ENCODE data around the gene SNX7. TPM values are rescaled to one million over a fixed set of nuclear protein-coding genes. Genes with fewer than 3 reads are reported as not detected.

Gene SNX7
- total RNA-seq, 1 donor from 2014 or later: 6.2 TPM

GRCh38 chr1:98681812-98682211 is 20.3 kb downstream of the SNX7 start:
- intact Hi-C loops (cut with DNase I): no loop called here
- Histone ChIP-seq H3K4me3 (no peak overlapping the region), H3K36me3 (peaks cover 4 to 15% of the 10 kb centered on the region in 2 donors), H3K27ac (no peak overlapping the region), H3K9me3 (no peaks in the 10 kb centered on the region), H3K27me3 (no peaks in the 10 kb centered on the region), H3K4me1 (no peaks in the 10 kb centered on the region)
- DNase-seq (ENCODE audit: low spot score in 2 of 2): no peak
- TF ChIP-seq CTCF (IDR thresholded peaks at IDR 0.05): no peak

GRCh38 chr1:98688110-98688739 is 26.7 kb downstream of the SNX7 start:
- Histone ChIP-seq H3K27ac (no peak overlapping the region), H3K4me1 (no peaks in the 10 kb centered on the region), H3K4me3 (no peak overlapping the region), H3K9me3 (no peaks in the 10 kb centered on the region), H3K27me3 (no peaks in the 10 kb centered on the region), H3K36me3 (peaks cover 4 to 19% of the 10 kb centered on the region in 2 donors)
- DNase-seq (ENCODE audit: low spot score in 2 of 2): no peak
- no peak for TF ChIP-seq CTCF (IDR thresholded peaks at IDR 0.05)
- intact Hi-C loops (cut with DNase I): no loop called here

GRCh38 chr1:98690576-98690975 is 29.1 kb downstream of the SNX7 start:
- DNase-seq (ENCODE audit: low spot score in 2 of 2): no peak
- intact Hi-C loops (cut with DNase I): no loop called here
- H3K9me3 ChIP-seq: no peaks in the 10 kb centered on the region
- no peak for TF ChIP-seq CTCF (IDR thresholded peaks at IDR 0.05)
- no peak overlapping the region for H3K4me3 ChIP-seq
- no peaks in the 10 kb centered on the region for H3K27me3 ChIP-seq
- H3K27ac ChIP-seq: no peak overlapping the region
- H3K4me1 ChIP-seq: no peaks in the 10 kb centered on the region
- peaks cover 7 to 21% of the 10 kb centered on the region in 2 donors for H3K36me3 ChIP-seq

GRCh38 chr1:98692482-98692881 is 31.0 kb downstream of the SNX7 start:
- intact Hi-C loops (cut with DNase I): no loop called here
- TF ChIP-seq CTCF (IDR thresholded peaks at IDR 0.05): no peak
- Histone ChIP-seq H3K27me3 (no peaks in the 10 kb centered on the region), H3K27ac (no peak overlapping the region), H3K36me3 (peaks cover 3 to 18% of the 10 kb centered on the region in 2 donors), H3K4me3 (no peak overlapping the region), H3K9me3 (no peaks in the 10 kb centered on the region), H3K4me1 (no peaks in the 10 kb centered on the region)
- no peak for DNase-seq (ENCODE audit: low spot score in 2 of 2)

GRCh38 chr1:98693385-98693784 is 31.9 kb downstream of the SNX7 start:
- no peaks in the 10 kb centered on the region for H3K9me3 ChIP-seq
- no peaks in the 10 kb centered on the region for H3K27me3 ChIP-seq
- intact Hi-C loops (cut with DNase I): no loop called here
- no peak overlapping the region for H3K4me3 ChIP-seq
- TF ChIP-seq CTCF (IDR thresholded peaks at IDR 0.05): no peak
- DNase-seq (ENCODE audit: low spot score in 2 of 2): no peak
- no peak overlapping the region for H3K27ac ChIP-seq
- peaks cover 3 to 18% of the 10 kb centered on the region in 2 donors for H3K36me3 ChIP-seq
- no peaks in the 10 kb centered on the region for H3K4me1 ChIP-seq

GRCh38 chr1:98696077-98696476 is 34.6 kb downstream of the SNX7 start:
- peaks cover 3 to 18% of the 10 kb centered on the region in 2 donors for H3K36me3 ChIP-seq
- H3K27me3 ChIP-seq: no peaks in the 10 kb centered on the region
- no peaks in the 10 kb centered on the region for H3K4me1 ChIP-seq
- no peaks in the 10 kb centered on the region for H3K9me3 ChIP-seq
- intact Hi-C loops (cut with DNase I): no loop called here
- H3K27ac ChIP-seq: no peak overlapping the region
- DNase-seq (ENCODE audit: low spot score in 2 of 2): no peak
- no peak for TF ChIP-seq CTCF (IDR thresholded peaks at IDR 0.05)
- H3K4me3 ChIP-seq: no peak overlapping the region

Measured in ascending aorta (tissue), 2 donors.